RWPE2 (cell line): Measurements from ENCODE around the gene ATG2B.
"Not testable (repeated sequence)": the region's sequence is repeated elsewhere in the genome, so short reads cannot be mapped to it uniquely, and the experiment has no call there.

Experiments
- ATAC-seq: fragments of 200-7000 bp; cut with Tn5 transposase; 3 replicates; pipeline ENCODE4 v1.9.1; 2021; ENCODE audit warnings: low read depth
- DNase-seq: peaks from one replicate; pipeline ENCODE4 v3.0.0-alpha.2; 2020; ENCODE audit warnings: low spot score
- H3K27ac ChIP-seq: fragments of 450-650 bp; 2 replicates; pipeline ENCODE4 v1.5.1; 2017; ENCODE audit warnings: mild to moderate bottlenecking; ENCODE audit not compliant: poor library complexity, severe bottlenecking
- H3K27me3 ChIP-seq: fragments of 250-450 bp; sonication (Bioruptor Pico); 2 replicates; pipeline ENCODE4 v1.5.1; 2021; ENCODE audit warnings: mild to moderate bottlenecking, moderate library complexity; ENCODE audit not compliant: insufficient read depth, poor library complexity, severe bottlenecking
- H3K36me3 ChIP-seq: fragments of 250-450 bp; sonication (Bioruptor Pico); 2 replicates; pipeline ENCODE4 v1.5.1; 2020; ENCODE audit warnings: low read depth, mild to moderate bottlenecking, moderate library complexity
- H3K4me1 ChIP-seq: fragments of 250-450 bp; sonication (Bioruptor Pico); 2 replicates; pipeline ENCODE4 v1.5.1; 2021; ENCODE audit warnings: mild to moderate bottlenecking, moderate library complexity; ENCODE audit not compliant: insufficient read depth, poor library complexity, severe bottlenecking
- H3K4me3 ChIP-seq: fragments of 250-450 bp; sonication (Bioruptor Pico); 2 replicates; pipeline ENCODE4 v1.5.1; 2021; ENCODE audit warnings: mild to moderate bottlenecking, moderate library complexity; ENCODE audit not compliant: severe bottlenecking
- H3K9me3 ChIP-seq: fragments of 250-450 bp; sonication (Bioruptor Pico); 2 replicates; pipeline ENCODE4 v1.5.1; 2021; ENCODE audit warnings: mild to moderate bottlenecking, moderate library complexity; ENCODE audit not compliant: severe bottlenecking
- CTCF ChIP-seq: fragments of 450-650 bp; IDR thresholded peaks from one replicate; pipeline ENCODE4 v1.5.1; 2017; ENCODE audit warnings: mild to moderate bottlenecking, moderate library complexity; ENCODE audit not compliant: poor library complexity, severe bottlenecking

Gene ATG2B

DNA sequence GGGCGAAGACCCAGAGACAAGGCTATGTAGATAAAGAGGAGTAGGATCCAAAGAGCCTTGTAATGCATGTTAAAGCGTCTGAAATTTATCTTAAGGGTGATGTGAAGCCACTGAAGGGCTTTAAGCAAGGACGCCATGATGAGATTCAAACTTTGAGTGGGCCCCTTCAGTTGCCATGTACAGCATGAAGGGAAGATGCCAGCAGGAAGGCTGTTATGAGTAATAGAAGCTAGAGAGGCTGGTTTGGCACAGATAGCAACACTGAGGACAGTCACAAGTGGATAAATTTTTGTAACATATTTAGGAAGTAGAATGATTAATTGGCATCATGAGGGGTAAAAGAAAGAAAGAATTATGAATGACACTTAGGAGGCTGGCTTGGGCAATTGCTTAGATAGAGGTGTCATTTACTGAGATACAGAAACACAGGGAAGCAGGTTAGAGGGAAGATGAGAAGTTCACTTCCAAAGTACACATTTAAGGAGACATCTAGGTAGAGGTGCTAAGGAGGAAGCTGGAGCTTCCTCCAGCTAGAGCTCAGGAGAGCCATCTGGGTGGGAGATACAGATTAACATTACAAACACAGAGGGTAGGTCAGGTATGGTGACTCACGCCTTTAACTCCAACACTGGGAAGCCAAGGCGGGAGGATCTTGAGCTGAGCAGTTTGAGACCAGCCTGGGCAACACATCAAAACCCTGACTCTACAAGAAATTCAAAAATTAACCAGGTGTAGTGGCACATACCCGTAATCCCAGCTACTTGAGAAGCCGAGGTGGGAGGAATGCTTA is 13.7 kb downstream of the ATG2B start:
- H3K4me1 ChIP-seq: no peaks in the 10 kb centered on the region
- H3K36me3 ChIP-seq: peaks cover 8% of the 10 kb centered on the region; the same call in 1 of the 2 replicates
- H3K27ac ChIP-seq: no peak overlapping the region
- ATAC-seq: peak; percentile 48; the same call in 1 of the 3 replicates
- no peak for TF ChIP-seq CTCF
- no peaks in the 10 kb centered on the region for H3K27me3 ChIP-seq
- DNase-seq: no peak
- no peak overlapping the region for H3K4me3 ChIP-seq
- no peaks in the 10 kb centered on the region for H3K9me3 ChIP-seq

DNA sequence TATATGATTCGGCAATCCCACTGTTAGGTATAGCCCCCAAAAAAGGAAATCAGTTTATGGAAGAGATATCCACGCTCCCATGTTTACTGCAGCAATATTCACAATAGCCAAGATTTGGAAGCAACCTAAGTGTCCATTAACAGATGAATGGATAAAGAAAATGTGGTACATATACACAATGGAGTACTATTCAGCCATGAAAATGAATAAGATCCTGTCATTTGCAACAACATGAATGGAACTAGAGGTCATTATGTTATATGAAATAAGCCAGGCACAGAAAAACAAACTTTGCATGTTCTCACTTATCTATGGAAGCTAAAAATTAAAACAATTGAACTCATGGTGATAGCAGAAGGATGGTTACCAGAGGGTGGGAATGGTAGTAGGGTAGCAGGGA is 15.2 kb downstream of the ATG2B start:
- not testable (repeated sequence) for H3K27ac ChIP-seq, H3K4me3 ChIP-seq, DNase-seq, ATAC-seq, H3K4me1 ChIP-seq, H3K27me3 ChIP-seq, H3K9me3 ChIP-seq
- H3K36me3 ChIP-seq: peaks cover 11% of the 10 kb centered on the region; the same call in 1 of the 2 replicates

DNA sequence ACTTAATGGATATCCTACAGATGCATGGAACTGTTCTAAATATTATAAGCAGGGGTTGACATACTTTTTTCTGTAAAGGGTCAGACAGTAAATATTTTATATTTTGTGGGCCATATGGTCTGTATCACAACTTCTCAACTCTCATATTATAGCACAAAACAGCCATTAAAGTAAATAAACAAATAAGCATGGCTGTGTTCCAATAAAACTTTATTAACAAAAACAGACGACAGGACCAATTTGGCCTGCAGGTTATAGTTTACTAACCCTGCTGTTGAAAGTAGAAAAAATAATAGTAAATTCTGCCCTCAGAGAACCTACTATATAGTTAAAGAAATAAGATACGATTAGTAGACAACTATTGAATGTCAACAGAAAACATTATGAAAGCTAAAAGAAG is 17.5 kb downstream of the ATG2B start:
- H3K27ac ChIP-seq: no peak overlapping the region
- H3K36me3 ChIP-seq: peaks cover 21% of the 10 kb centered on the region
- no peak for ATAC-seq
- TF ChIP-seq CTCF: no peak
- no peak overlapping the region for H3K4me3 ChIP-seq
- no peaks in the 10 kb centered on the region for H3K4me1 ChIP-seq
- no peaks in the 10 kb centered on the region for H3K27me3 ChIP-seq
- DNase-seq: no peak
- no peaks in the 10 kb centered on the region for H3K9me3 ChIP-seq

DNA sequence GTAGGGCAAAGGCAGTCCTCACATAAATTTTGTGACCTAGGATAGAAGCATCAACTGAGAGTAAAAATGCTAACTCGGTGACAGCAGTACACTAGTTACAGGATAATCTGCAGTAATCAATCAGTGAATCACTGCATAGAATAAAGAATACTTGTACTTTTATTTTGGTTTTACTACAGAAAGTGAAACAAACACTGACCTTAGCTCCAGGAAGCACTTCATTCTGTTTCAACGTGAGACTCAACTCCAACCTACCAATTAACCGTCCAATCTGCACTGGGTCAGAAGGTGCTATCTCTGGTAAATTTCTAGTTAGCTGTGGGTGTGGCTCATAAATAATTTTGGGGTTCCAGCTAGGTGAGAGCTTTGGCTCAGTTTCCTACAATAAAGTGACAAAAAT is 21.8 kb downstream of the ATG2B start:
- Histone ChIP-seq H3K9me3 (no peaks in the 10 kb centered on the region), H3K36me3 (peaks cover 36% of the 10 kb centered on the region), H3K27ac (no peak overlapping the region), H3K4me1 (no peaks in the 10 kb centered on the region), H3K4me3 (no peak overlapping the region), H3K27me3 (no peaks in the 10 kb centered on the region)
- ATAC-seq: no peak
- DNase-seq: no peak
- TF ChIP-seq CTCF: no peak

DNA sequence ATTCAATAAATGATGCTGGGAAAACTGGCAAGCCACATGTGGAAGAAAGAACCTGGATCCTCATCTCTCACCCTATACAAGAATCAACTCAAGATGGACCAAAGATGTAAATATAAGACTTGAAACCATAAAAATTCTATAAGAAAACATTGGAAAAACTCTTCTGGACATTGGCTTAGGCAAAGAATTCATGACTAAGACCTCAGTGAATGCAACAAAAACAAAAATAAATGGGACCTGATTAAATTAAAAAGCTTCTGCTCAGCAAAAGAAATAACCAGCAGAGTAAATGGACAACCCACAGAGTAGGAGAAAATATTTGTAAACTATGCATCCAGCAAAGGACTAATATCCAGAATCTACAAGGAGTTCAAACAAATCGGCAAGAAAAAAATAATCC is 24.6 kb downstream of the ATG2B start:
- TF ChIP-seq CTCF: no peak
- DNase-seq (no peak), ATAC-seq (no peak)
- Histone ChIP-seq H3K4me3 (no peak overlapping the region), H3K27ac (no peak overlapping the region), H3K4me1 (no peaks in the 10 kb centered on the region), H3K27me3 (no peaks in the 10 kb centered on the region), H3K36me3 (peaks cover 28% of the 10 kb centered on the region), H3K9me3 (no peaks in the 10 kb centered on the region)
